DND-41 (cell line): ENCODE data around the gene NEDD4L.

Experiments
- EZH2 ChIP-seq: IDR thresholded peaks from 3 replicates; pipeline ENCODE4 v1.6.1; 2012; ENCODE audit warnings: borderline replicate concordance, low read depth, mild to moderate bottlenecking, moderate library complexity, low read length, inconsistent platforms; ENCODE audit not compliant: severe bottlenecking
- TF ChIP-seq, protein P1 (sequence below): IDR thresholded peaks from 2 replicates; pipeline ENCODE4 v1.5.1; 2012; ENCODE audit warnings: borderline replicate concordance, low read length, moderate library complexity, mild to moderate bottlenecking; ENCODE audit not compliant: poor library complexity, severe bottlenecking; ENCODE audit errors: extremely low read depth

GRCh38 chr18:58242968-58243367 lies 198.9 kb downstream of the NEDD4L start:
- TF ChIP-seq, protein P1, sequence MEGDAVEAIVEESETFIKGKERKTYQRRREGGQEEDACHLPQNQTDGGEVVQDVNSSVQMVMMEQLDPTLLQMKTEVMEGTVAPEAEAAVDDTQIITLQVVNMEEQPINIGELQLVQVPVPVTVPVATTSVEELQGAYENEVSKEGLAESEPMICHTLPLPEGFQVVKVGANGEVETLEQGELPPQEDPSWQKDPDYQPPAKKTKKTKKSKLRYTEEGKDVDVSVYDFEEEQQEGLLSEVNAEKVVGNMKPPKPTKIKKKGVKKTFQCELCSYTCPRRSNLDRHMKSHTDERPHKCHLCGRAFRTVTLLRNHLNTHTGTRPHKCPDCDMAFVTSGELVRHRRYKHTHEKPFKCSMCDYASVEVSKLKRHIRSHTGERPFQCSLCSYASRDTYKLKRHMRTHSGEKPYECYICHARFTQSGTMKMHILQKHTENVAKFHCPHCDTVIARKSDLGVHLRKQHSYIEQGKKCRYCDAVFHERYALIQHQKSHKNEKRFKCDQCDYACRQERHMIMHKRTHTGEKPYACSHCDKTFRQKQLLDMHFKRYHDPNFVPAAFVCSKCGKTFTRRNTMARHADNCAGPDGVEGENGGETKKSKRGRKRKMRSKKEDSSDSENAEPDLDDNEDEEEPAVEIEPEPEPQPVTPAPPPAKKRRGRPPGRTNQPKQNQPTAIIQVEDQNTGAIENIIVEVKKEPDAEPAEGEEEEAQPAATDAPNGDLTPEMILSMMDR = no peak
- no peak for TF ChIP-seq EZH2
